Natural killer cell (primary cell): Measurements from ENCODE around the gene SAMD9L. TPM values are rescaled to one million over a fixed set of nuclear protein-coding genes. Genes with fewer than 3 reads are reported as not detected.
A peak's percentile ranks its signal among the peaks of the same experiment; 100 is the strongest.

Experiments used
- ATAC-seq, 3 donors: fragments of 150-1000 bp in 2 of 3; fragments of 200-7000 bp in 1 of 3; cut with Tn5 transposase; 1 replicate in 1 of 3; 2 replicates in 2 of 3; pipeline ENCODE4 v1.10.0; 2021; ENCODE audit warnings: mild to moderate bottlenecking in 2 of 3, moderate library complexity in 2 of 3
- DNase-seq, 2 donors: peaks; one replicate each; pipeline versions ENCODE4 v3.0.0 to v3.0.0-alpha.2; 2013 to 2021; ENCODE audit warnings: mixed read lengths in 1 of 2
- H3K27ac ChIP-seq: one replicate; pipeline ENCODE4 v1.5.1; 2013; ENCODE audit warnings: mild to moderate bottlenecking, low read length
- H3K27me3 ChIP-seq: one replicate; pipeline ENCODE4 v1.6.1; 2013; ENCODE audit warnings: low read length; ENCODE audit not compliant: control insufficient read depth, insufficient read depth
- H3K36me3 ChIP-seq: one replicate; pipeline ENCODE4 v1.6.1; 2013; ENCODE audit warnings: low read length; ENCODE audit not compliant: control insufficient read depth, insufficient read depth
- H3K4me1 ChIP-seq: one replicate; pipeline ENCODE4 v1.6.1; 2013; ENCODE audit warnings: low read length; ENCODE audit not compliant: control insufficient read depth, insufficient read depth
- H3K4me3 ChIP-seq: one replicate; pipeline ENCODE4 v1.5.1; 2013; ENCODE audit warnings: low read length
- H3K9me3 ChIP-seq: one replicate; pipeline ENCODE4 v1.6.1; 2013; ENCODE audit warnings: low read length; ENCODE audit not compliant: control insufficient read depth, insufficient read depth
- H3K27ac Mint-ChIP-seq, 2 donors: one replicate each; pipeline ENCODE4 v1.8.0; 2022; ENCODE audit warnings: mild to moderate bottlenecking in 2 of 2, mixed read lengths in 2 of 2, moderate library complexity in 1 of 2
- H3K27me3 Mint-ChIP-seq, 2 donors: one replicate each; pipeline ENCODE4 v1.8.0; 2022; ENCODE audit warnings: low read depth in 2 of 2, mixed read lengths in 2 of 2
- H3K36me3 Mint-ChIP-seq: one replicate; pipeline ENCODE4 v1.8.0; 2022; ENCODE audit warnings: mixed read lengths
- H3K4me1 Mint-ChIP-seq, 2 donors: one replicate each; pipeline ENCODE4 v1.8.0; 2022; ENCODE audit warnings: mixed read lengths in 2 of 2
- H3K4me3 Mint-ChIP-seq: one replicate; pipeline ENCODE4 v1.8.0; 2022; ENCODE audit warnings: mild to moderate bottlenecking, moderate library complexity, mixed read lengths
- H3K9me3 Mint-ChIP-seq, 2 donors: one replicate each; pipeline ENCODE4 v1.8.0; 2022; ENCODE audit warnings: mixed read lengths in 2 of 2
- WGBS: methylation state at CpG from one replicate; pipeline ENCODE4 v1.1.7; 2013; ENCODE audit warnings: missing lambda C conversion rate; ENCODE audit not compliant: insufficient coverage; 5-methylcytosine and 5-hydroxymethylcytosine counted together
- intact Hi-C: fragments of 100-400 bp; cut with micrococcal nuclease; formaldehyde crosslinking; loops from one replicate; pipeline ENCODE4 v1.14.2; 2022
- total RNA-seq, 4 donors: library from RNA; stranded (reverse); fragments of 120-200 nt in 1 of 4; gene quantifications; one replicate each; pipeline versions ENCODE4 v1.2.3 to v1.2.4, GENCODE V29; 2013 to 2022
- TF ChIP-seq, protein P1 (sequence below): fragments of 200-600 bp; IDR thresholded peaks from one replicate; pipeline ENCODE4 v1.8.0; 2022; ENCODE audit warnings: antibody characterized with exemption

The SAMD9L gene
- total RNA-seq, 3 donors from 2014 or later (not counting 1 experiment from before 2014, with no cell fraction given): 49.2 to 62.4 (median 49.9) TPM

DNA sequence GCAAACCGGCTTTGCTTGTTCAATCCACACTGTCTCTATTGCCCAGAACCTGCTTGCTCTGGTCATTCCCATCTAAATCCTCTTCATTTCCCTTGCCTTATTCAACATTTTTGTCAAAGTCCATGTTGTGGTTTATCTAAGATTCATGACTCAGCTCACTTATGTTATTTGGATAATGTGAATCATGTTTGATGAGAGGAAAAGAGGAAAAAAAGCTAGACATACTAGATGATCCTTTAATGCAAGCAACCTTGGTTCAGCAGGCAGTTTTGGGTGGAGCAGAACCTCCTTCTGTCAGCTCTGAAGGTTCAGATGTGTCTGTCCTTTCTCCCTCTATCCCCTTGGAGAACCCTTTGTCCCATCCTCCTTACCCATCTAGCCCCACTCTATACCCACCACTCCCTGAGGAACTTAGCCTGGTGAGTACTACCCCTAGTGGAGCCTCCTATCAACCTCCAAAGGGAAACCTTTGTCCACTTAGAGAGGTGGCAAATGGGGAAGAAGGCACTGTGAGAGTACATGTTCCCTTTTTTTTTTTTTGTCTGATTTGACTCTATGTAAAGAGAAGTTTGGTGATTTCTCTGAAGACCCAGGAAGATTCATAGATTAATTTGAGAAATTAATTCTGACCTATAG, 2.1 kb upstream of the SAMD9L start:
- H3K27ac Mint-ChIP-seq: peak overlapping the region; percentile 9 to 52
- intact Hi-C loops: no loop called here
- peaks cover 14% of the 10 kb centered on the region for H3K36me3 Mint-ChIP-seq
- H3K36me3 ChIP-seq: peaks cover 5% of the 10 kb centered on the region
- no peaks in the 10 kb centered on the region for H3K27me3 ChIP-seq
- no peak for ATAC-seq
- no peak overlapping the region for H3K27ac ChIP-seq
- peaks cover 0 to 2% of the 10 kb centered on the region in 2 donors for H3K9me3 Mint-ChIP-seq
- TF ChIP-seq, protein P1, sequence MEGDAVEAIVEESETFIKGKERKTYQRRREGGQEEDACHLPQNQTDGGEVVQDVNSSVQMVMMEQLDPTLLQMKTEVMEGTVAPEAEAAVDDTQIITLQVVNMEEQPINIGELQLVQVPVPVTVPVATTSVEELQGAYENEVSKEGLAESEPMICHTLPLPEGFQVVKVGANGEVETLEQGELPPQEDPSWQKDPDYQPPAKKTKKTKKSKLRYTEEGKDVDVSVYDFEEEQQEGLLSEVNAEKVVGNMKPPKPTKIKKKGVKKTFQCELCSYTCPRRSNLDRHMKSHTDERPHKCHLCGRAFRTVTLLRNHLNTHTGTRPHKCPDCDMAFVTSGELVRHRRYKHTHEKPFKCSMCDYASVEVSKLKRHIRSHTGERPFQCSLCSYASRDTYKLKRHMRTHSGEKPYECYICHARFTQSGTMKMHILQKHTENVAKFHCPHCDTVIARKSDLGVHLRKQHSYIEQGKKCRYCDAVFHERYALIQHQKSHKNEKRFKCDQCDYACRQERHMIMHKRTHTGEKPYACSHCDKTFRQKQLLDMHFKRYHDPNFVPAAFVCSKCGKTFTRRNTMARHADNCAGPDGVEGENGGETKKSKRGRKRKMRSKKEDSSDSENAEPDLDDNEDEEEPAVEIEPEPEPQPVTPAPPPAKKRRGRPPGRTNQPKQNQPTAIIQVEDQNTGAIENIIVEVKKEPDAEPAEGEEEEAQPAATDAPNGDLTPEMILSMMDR: no peak
- H3K4me3 Mint-ChIP-seq: peak overlapping the region; percentile 49
- no peaks in the 10 kb centered on the region for H3K27me3 Mint-ChIP-seq
- peaks cover 10% of the 10 kb centered on the region for H3K4me1 ChIP-seq
- H3K4me3 ChIP-seq: no peak overlapping the region
- no peak for DNase-seq
- H3K9me3 ChIP-seq: no peaks in the 10 kb centered on the region
- WGBS: 90% methylated on average over 1 of the region's 1 CpG
- peaks cover 33 to 34% of the 10 kb centered on the region in 2 donors for H3K4me1 Mint-ChIP-seq

DNA sequence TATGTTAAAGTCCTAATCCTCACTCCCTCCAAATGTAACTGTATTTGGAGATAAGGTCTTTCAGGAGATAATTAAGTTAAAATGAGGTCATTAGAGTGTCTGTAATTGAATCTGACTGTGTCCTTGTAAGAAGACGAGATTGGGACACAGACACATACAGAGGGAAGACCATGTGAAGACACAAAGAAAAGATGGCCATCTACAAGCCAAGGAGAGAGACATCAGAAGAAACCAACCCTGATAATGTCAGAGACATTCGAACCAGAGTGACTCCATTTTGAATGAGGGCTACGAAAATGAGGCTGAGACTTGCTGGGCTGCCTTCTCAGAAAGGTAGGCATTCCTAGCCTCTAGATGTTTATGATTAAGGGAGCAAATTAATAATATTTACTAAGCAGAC, 542 bp upstream of the SAMD9L start:
- peaks cover 10% of the 10 kb centered on the region for H3K4me1 ChIP-seq
- peak overlapping the region; percentile 94 to 99 for H3K27ac Mint-ChIP-seq
- H3K27ac ChIP-seq: peak overlapping the region; percentile 59

GRCh38 chr7:93147363-93147762, 822 bp downstream of the SAMD9L start:
- intact Hi-C loops: loop anchor here (5.0 kb wide), 1 partner anchor 85 kb away; the partner anchor contains the start of gene VPS50
- Histone ChIP-seq H3K27ac (peak overlapping the region; percentile 59), H3K27me3 (no peaks in the 10 kb centered on the region), H3K36me3 (peaks cover 33% of the 10 kb centered on the region), H3K4me3 (peak overlapping the region; percentile 75), H3K9me3 (no peaks in the 10 kb centered on the region), H3K4me1 (peaks cover 10% of the 10 kb centered on the region)
- peak overlapping the region; percentile 94 to 99 for H3K27ac Mint-ChIP-seq
- ATAC-seq (peak; percentile 81 to 87 (median 86)), DNase-seq (peak; percentile 25 to 68)
- TF ChIP-seq, protein P1: no peak
- 0% methylated on average over 3 of the region's 3 CpGs for WGBS
- peaks cover 23% of the 10 kb centered on the region for H3K36me3 Mint-ChIP-seq
- peak overlapping the region; percentile 97 for H3K4me3 Mint-ChIP-seq
- H3K4me1 Mint-ChIP-seq: peaks cover 40 to 42% of the 10 kb centered on the region in 2 donors
- no peaks in the 10 kb centered on the region for H3K27me3 Mint-ChIP-seq
- H3K9me3 Mint-ChIP-seq: peaks cover 0 to 2% of the 10 kb centered on the region in 2 donors

More for the DNA sequence above, 542 bp upstream of the SAMD9L start:
- H3K9me3 ChIP-seq: no peaks in the 10 kb centered on the region
- peak overlapping the region; percentile 75 for H3K4me3 ChIP-seq
- peak overlapping the region; percentile 97 for H3K4me3 Mint-ChIP-seq
- no peak for DNase-seq
- H3K9me3 Mint-ChIP-seq: peaks cover 0 to 2% of the 10 kb centered on the region in 2 donors
- H3K27me3 Mint-ChIP-seq: no peaks in the 10 kb centered on the region
- TF ChIP-seq, protein P1: no peak
- intact Hi-C loops: loop anchor here (1.0 to 5.0 kb wide), 2 partner anchors 30 to 84 kb away; partner anchors contain the start of gene VPS50
- peaks cover 15% of the 10 kb centered on the region for H3K36me3 Mint-ChIP-seq
- WGBS: 82% methylated on average over 3 of the region's 3 CpGs
- peaks cover 19% of the 10 kb centered on the region for H3K36me3 ChIP-seq
- peaks cover 35% of the 10 kb centered on the region in 2 donors for H3K4me1 Mint-ChIP-seq
- ATAC-seq: no peak
- H3K27me3 ChIP-seq: no peaks in the 10 kb centered on the region
